ENCODE data around the gene TEDC2. TPM values are rescaled to one million over a fixed set of nuclear protein-coding genes. Genes with fewer than 3 reads are reported as not detected.

TEDC2 gene
- total RNA-seq, result 27.3 and 34.8 TPM in 2 replicates
- polyA plus RNA-seq, result 30.7 and 34.4 TPM in 2 replicates

DNA sequence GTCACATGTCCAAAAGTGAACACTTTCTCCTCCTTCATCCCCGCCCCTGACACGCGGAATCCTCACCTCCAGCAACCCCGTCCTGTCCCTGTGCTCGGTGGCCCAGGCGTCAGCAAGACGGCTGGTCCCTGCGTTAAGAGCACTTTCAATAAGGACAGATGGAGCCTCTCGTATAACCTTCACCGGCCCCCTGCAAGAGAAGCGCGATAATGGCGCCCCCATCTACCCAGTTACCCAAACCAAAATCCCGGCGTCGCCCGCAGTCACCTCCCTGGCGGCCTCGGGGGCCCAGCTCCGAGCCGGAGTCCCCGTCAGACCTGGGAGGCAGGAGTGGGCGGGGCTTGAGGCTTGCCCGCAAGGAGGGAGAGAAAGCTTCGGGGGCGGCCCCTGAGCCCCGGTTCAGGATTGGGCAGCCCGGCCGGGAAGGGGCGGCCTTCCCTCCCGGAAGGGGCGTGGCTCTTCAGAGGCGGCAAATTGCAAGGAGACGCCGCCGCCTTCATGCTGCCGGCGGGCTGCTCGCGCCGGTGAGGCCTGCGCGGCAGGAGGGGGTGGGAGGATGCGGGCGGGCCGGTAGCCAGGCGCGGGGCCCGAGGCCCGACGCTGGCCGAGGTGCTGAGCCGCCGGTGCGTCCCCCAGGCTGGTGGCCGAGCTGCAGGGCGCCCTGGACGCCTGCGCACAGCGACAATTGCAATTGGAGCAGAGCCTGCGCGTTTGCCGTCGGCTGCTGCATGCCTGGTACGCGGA, at the start of gene TEDC2:
Gene TEDC2, plus strand, starts transcription at position 463 of the 744 bp plus-strand sequence. Its CDS starts 36 bp downstream, at position 499.
- TF ChIP-seq CTCF (IDR thresholded peaks at IDR 0.05; ENCODE audit: low read depth, low read length), result no peak
- Histone ChIP-seq H3K27ac (peak within 1 kb of the TSS; percentile 42), H3K36me3 (no peaks in the 10 kb centered on the region), H3K4me1 (ENCODE audit: low read depth) (peaks cover 6% of the 10 kb centered on the region), H3K27me3 (no peaks in the 10 kb centered on the region), H3K9me3 (ENCODE audit: low read depth) (no peaks in the 10 kb centered on the region), H3K4me3 (peak within 1 kb of the TSS; percentile 42)
- DNase-seq (ENCODE audit: low read depth in 1 of 2, low spot score in 1 of 2), result peak; percentile 94 to 98

DNA sequence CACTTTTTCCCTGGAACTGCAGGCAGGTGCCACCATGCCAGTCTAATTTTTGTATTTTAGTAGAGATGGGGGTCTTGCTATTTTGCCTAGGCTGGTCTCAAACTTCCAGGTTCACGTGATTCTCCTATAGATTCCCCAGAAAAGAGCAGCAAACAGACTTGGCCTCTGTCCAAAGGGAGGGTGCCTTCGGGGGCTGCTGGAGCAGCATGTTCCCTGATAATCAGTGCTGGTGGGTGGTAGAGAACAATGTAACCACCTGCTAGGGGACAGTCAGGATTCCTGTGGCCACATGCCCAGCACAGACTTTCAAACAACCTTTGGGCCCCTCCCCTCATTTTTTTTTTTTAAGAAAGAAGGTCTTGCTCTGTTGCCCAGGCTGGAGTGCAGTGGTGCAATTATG, 44.8 kb upstream of the TEDC2 start:
- Histone ChIP-seq H3K36me3 (no peaks in the 10 kb centered on the region), H3K4me3 (no peak overlapping the region), H3K4me1 (ENCODE audit: low read depth) (peaks cover 7% of the 10 kb centered on the region), H3K9me3 (ENCODE audit: low read depth) (no peaks in the 10 kb centered on the region), H3K27ac (no peak overlapping the region), H3K27me3 (peaks cover 7% of the 10 kb centered on the region)
- TF ChIP-seq CTCF (IDR thresholded peaks at IDR 0.05; ENCODE audit: low read depth, low read length), result no peak
- no peak for DNase-seq (ENCODE audit: low read depth in 1 of 2, low spot score in 1 of 2)

DNA sequence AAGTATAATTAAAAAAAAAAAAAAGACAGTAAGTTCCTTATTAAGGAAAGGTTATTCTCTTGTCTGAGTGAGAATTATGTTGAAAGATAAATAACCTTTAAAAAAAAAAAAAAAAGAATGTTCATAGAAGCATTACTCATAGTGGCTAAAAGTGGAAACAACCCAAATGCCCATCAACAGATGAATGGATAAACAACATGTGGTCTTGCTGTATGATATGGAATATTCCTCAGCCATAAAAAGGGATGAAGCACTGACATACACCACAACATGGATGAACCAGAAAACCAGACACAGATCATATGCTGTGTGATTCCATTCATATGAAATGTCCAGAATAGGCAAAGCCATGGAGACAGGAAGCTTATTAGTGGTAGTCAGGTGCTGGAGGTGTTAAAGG, 39.9 kb upstream of the TEDC2 start:
- no peak overlapping the region for H3K27ac ChIP-seq
- no peaks in the 10 kb centered on the region for H3K4me1 ChIP-seq (ENCODE audit: low read depth)
- no peak overlapping the region for H3K4me3 ChIP-seq
- no peaks in the 10 kb centered on the region for H3K36me3 ChIP-seq
- TF ChIP-seq CTCF (IDR thresholded peaks at IDR 0.05; ENCODE audit: low read depth, low read length), result no peak
- H3K9me3 ChIP-seq (ENCODE audit: low read depth), result no peaks in the 10 kb centered on the region
- DNase-seq (ENCODE audit: low read depth in 1 of 2, low spot score in 1 of 2), result peak in 1 of 2 donors; percentile 6
- H3K27me3 ChIP-seq, result no peaks in the 10 kb centered on the region

DNA sequence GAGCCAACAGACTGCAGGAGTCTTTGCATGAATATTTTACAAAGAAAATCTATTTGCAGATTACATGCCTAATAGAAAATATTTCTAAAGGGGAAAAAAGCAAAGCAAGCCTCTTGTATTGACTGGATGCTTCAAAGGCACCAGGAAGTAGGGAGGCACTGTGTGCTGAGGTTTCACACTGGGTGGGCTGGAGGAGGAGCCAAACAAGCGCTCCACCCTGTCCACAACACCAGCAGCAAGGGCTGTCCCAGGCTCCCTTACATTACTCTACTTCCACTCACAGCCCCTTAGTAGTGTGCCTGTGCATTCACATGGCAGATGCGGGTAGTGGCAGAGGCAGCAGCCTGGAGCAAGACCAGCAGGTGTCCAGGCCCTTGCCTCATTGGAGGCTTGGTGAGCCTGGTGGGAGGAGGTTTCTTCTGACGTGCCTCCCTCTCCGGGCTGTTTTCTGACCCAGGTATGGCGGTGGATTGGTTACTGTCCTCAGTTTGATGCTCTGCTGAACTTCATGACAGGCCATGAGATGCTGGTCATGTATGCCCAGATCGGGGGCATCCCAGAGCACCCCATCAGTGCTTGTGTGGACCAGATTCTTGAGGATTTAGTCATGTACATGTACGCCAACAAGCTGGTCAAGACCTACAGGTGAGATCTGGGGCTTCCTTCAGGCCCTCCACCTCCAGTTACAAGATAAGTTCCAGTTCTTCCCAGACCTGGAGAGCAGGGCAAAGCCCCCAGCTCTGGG, 37.6 kb upstream of the TEDC2 start:
- Histone ChIP-seq H3K4me3 (no peak overlapping the region), H3K27me3 (no peaks in the 10 kb centered on the region), H3K4me1 (ENCODE audit: low read depth) (no peaks in the 10 kb centered on the region), H3K36me3 (no peaks in the 10 kb centered on the region), H3K9me3 (ENCODE audit: low read depth) (no peaks in the 10 kb centered on the region), H3K27ac (no peak overlapping the region)
- no peak for TF ChIP-seq CTCF (IDR thresholded peaks at IDR 0.05; ENCODE audit: low read depth, low read length)
- peak in 1 of 2 donors; percentile 3 for DNase-seq (ENCODE audit: low read depth in 1 of 2, low spot score in 1 of 2)

DNA sequence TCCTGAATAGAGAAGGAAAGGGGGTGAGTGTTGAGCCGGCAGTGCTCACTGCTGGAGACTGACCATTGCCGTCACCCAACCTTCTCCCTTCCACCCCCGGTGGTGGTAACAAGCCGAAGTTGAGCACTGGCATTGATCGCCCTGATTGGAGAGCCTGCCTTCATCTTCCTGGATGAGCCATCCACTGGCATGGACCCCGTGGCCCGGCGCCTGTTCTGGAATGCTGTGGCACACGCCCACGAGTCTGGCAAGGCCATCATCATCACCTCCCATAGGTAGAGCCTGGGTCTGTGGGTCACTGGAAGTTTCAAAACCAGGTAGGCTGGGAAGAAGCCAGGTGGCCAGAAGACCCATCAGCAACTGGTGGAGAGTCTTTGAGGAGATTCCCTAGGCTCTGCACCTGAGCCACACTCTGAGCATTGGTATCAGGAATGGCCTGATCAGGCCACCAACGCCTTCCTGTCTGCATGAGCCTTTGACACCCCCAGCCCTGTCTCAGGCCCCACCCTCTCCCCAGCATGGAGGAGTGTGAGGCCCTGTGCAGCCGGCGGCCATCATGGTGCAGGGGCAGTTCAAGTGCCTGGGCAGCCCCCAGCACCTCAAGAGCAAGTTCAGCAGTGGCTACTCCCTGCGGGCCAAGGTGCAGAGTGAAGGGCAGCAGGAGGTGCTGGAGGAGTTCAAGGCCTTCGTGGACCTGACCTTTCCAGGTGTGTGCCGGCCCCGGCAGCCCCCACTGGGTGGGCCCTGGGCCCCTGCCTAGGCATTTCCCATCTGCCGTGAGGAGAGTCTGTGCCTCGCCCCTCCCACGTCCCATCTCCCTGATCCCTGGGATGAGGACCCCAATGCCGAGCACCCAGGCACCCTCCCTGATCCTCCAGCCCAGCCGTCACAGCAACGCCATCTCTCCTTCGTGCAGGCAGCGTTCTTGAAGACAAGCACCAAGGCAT, 35.6 kb upstream of the TEDC2 start:
- DNase-seq (ENCODE audit: low read depth in 1 of 2, low spot score in 1 of 2), result no peak
- Histone ChIP-seq H3K27me3 (no peaks in the 10 kb centered on the region), H3K4me3 (no peak overlapping the region), H3K27ac (no peak overlapping the region), H3K36me3 (no peaks in the 10 kb centered on the region), H3K9me3 (ENCODE audit: low read depth) (no peaks in the 10 kb centered on the region), H3K4me1 (ENCODE audit: low read depth) (no peaks in the 10 kb centered on the region)
- no peak for TF ChIP-seq CTCF (IDR thresholded peaks at IDR 0.05; ENCODE audit: low read depth, low read length)

Data from cardiac muscle cell (in vitro differentiated cells and primary cell).